Nephron (organoid): ENCODE measurements around the gene A2ML1.

Source experiments
- H3K27ac Mint-ChIP-seq, 3 experiments: 2 replicates each; pipeline ENCODE4 v1.8.0; 2020; ENCODE audit warnings: mixed read lengths in 3 of 3, mild to moderate bottlenecking in 2 of 3, moderate library complexity in 1 of 3
- H3K27me3 Mint-ChIP-seq: 2 replicates; pipeline ENCODE4 v1.8.0; 2021; ENCODE audit warnings: low read depth, mild to moderate bottlenecking, moderate library complexity, mixed read lengths
- H3K36me3 Mint-ChIP-seq: 2 replicates; pipeline ENCODE4 v1.8.0; 2020; ENCODE audit warnings: low read depth, mixed read lengths
- H3K4me1 Mint-ChIP-seq: 2 replicates; pipeline ENCODE4 v1.8.0; 2020; ENCODE audit warnings: mixed read lengths
- H3K4me3 Mint-ChIP-seq, 3 experiments: 2 replicates each; pipeline ENCODE4 v1.8.0; 2020; ENCODE audit warnings: mild to moderate bottlenecking in 3 of 3, mixed read lengths in 3 of 3, moderate library complexity in 2 of 3
- H3K9me3 Mint-ChIP-seq: 2 replicates; pipeline ENCODE4 v1.8.0; 2020; ENCODE audit warnings: mixed read lengths
- TF ChIP-seq, protein P1 (sequence below), 3 experiments: fragments of 200-600 bp; sonication (generic); IDR thresholded peaks; one replicate each; pipeline ENCODE4 v1.5.0; 2021; ENCODE audit warnings: antibody characterized with exemption in 3 of 3; ENCODE audit not compliant: unreplicated experiment in 3 of 3

A2ML1 gene

DNA sequence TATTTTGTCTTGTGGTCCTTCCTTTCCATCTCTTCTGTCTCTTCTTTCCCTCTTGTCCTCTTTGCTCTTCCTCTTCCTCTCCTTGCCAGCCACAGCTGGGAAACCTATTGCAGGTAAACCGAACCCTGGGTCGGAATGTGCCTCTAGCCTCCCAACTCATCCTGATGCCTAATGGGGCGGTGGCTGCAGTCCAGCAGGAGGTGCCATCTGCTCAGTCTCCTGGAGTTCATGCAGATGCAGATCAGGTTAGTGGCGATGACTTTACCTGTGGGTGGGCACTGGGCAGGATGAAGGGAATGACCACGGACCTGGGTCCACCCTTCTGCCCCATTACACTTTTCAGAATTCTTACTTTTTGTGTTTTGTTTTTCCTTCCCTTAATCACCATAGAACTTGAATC, 100.1 kb downstream of the A2ML1 start:
- Mint-ChIP-seq H3K27ac (no peak overlapping the region), H3K27me3 (no peaks in the 10 kb centered on the region), H3K9me3 (no peaks in the 10 kb centered on the region), H3K4me3 (no peak overlapping the region), H3K36me3 (peaks cover 36% of the 10 kb centered on the region), H3K4me1 (no peaks in the 10 kb centered on the region)
- TF ChIP-seq, protein P1, sequence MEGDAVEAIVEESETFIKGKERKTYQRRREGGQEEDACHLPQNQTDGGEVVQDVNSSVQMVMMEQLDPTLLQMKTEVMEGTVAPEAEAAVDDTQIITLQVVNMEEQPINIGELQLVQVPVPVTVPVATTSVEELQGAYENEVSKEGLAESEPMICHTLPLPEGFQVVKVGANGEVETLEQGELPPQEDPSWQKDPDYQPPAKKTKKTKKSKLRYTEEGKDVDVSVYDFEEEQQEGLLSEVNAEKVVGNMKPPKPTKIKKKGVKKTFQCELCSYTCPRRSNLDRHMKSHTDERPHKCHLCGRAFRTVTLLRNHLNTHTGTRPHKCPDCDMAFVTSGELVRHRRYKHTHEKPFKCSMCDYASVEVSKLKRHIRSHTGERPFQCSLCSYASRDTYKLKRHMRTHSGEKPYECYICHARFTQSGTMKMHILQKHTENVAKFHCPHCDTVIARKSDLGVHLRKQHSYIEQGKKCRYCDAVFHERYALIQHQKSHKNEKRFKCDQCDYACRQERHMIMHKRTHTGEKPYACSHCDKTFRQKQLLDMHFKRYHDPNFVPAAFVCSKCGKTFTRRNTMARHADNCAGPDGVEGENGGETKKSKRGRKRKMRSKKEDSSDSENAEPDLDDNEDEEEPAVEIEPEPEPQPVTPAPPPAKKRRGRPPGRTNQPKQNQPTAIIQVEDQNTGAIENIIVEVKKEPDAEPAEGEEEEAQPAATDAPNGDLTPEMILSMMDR (IDR thresholded peaks at IDR 0.05; ENCODE audit: unreplicated experiment in 3 of 3), result no peak
